Activated CD8-positive, alpha-beta T cell treated with anti-CD3 and anti-CD28 coated beads, Interleukin-2, amount 10 ng/mL, durations not matched to agents 7 days and 5 days (primary cell): ENCODE data around the gene DPH3. TPM values are rescaled to one million over a fixed set of nuclear protein-coding genes. Genes with fewer than 3 reads are reported as not detected.

ENCODE experiments used
- ATAC-seq: fragments of 150-1000 bp; cut with Tn5 transposase; one replicate; pipeline ENCODE4 v1.10.0; 2021; ENCODE audit warnings: moderate library complexity
- CTCF ChIA-PET: fragments of 350-600 bp; sonication (Branson Sonifier 250); formaldehyde crosslinking; loops from one replicate; lab custom pipeline; 2021; ENCODE audit warnings: antibody characterized with exemption; lab: Charles Lee
- POLR2A ChIA-PET: fragments of 350-600 bp; sonication (Branson Sonifier 250); formaldehyde crosslinking; loops from one replicate; lab custom pipeline; 2021; ENCODE audit warnings: antibody characterized with exemption; lab: Charles Lee
- DNase-seq: peaks from one replicate; pipeline ENCODE4 v3.0.0-alpha.2; 2020
- H3K27ac Mint-ChIP-seq: one replicate; pipeline ENCODE4 v1.8.0; 2021; ENCODE audit warnings: mild to moderate bottlenecking, mixed read lengths
- H3K27me3 Mint-ChIP-seq: one replicate; pipeline ENCODE4 v1.8.0; 2021; ENCODE audit warnings: low read depth, mixed read lengths
- H3K36me3 Mint-ChIP-seq: one replicate; pipeline ENCODE4 v1.8.0; 2021; ENCODE audit warnings: low read depth, mixed read lengths
- H3K4me1 Mint-ChIP-seq: one replicate; pipeline ENCODE4 v1.8.0; 2021; ENCODE audit warnings: low read depth, mixed read lengths
- H3K4me3 Mint-ChIP-seq: one replicate; pipeline ENCODE4 v1.8.0; 2021; ENCODE audit warnings: mild to moderate bottlenecking, mixed read lengths
- H3K9me3 Mint-ChIP-seq: one replicate; pipeline ENCODE4 v1.8.0; 2022; ENCODE audit warnings: mixed read lengths; ENCODE audit not compliant: insufficient read depth
- total RNA-seq, 2 experiments: library from RNA; stranded (reverse); gene quantifications; one replicate each; pipeline ENCODE4 v1.2.3, GENCODE V29; 2021

DPH3 gene
- total RNA-seq, 2 experiments from 2014 or later: 18.2 to 20.5 TPM

DNA sequence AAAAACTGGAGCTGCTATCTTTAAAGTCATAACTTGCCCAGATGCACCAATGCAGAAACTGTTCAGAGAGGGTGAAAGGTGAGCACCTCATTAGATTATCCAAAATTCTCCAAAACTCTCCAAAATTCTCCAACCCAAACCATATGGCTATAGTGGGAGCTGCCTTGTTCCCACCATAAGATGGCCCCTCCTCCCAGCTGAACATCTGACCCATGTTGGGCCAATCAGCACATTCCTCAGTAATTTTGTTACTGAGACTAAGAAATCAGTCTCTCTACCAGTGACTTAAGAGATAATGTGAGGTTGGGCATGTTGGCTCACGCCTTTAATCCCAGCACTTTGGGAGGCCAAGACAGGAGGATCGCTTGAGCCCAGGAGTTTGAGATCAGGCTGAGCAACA is 32.8 kb downstream of the DPH3 start:
- POLR2A ChIA-PET: no interaction called here
- CTCF ChIA-PET: no interaction called here
- no peak overlapping the region for H3K4me3 Mint-ChIP-seq
- H3K27ac Mint-ChIP-seq: no peak overlapping the region
- ATAC-seq (no peak), DNase-seq (no peak)
- no peaks in the 10 kb centered on the region for H3K36me3 Mint-ChIP-seq
- no peaks in the 10 kb centered on the region for H3K9me3 Mint-ChIP-seq
- no peaks in the 10 kb centered on the region for H3K4me1 Mint-ChIP-seq
- H3K27me3 Mint-ChIP-seq: peaks cover 12% of the 10 kb centered on the region

DNA sequence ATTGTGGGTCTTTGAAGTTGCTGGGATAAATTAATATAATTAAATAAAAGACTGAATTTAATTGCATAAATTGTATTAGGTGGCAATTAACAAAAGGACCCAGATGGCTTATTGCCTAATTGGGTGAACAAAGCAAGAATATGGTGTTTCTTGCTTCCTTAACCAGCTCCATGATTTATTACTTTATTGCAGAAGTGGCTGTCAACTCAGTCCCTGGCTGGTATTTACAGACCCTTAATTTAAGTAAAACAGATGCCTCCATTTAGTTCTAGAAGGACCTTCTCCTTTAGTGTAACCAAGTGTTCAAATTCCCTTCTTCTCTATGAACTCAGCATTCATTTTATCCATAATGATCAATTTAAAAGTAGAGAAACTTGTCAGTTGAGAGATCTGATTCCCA is 35.1 kb downstream of the DPH3 start:
- H3K36me3 Mint-ChIP-seq: no peaks in the 10 kb centered on the region
- ATAC-seq (no peak), DNase-seq (no peak)
- POLR2A ChIA-PET: no interaction called here
- no peaks in the 10 kb centered on the region for H3K4me1 Mint-ChIP-seq
- no peak overlapping the region for H3K27ac Mint-ChIP-seq
- no peaks in the 10 kb centered on the region for H3K9me3 Mint-ChIP-seq
- CTCF ChIA-PET: no interaction called here
- H3K27me3 Mint-ChIP-seq: peaks cover 12% of the 10 kb centered on the region
- no peak overlapping the region for H3K4me3 Mint-ChIP-seq

DNA sequence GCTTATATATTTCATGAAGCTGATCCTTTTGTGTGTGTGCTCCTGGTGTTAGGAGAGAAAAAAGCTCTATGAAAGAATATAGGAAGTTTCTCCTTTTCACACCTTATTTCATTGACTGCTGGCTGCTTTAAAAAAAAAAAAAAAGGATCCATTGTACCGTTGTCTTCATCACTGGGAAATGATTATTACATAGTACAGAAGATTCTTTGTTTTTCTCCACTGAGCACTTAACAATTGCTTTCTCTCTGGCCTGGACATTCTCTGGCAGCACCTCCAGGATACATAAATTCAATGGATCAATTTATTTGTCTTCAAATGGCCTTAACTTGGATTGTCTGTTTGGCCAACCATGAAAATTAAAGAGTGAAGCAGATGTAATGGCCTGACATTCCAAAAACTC is 37.2 kb downstream of the DPH3 start:
- H3K9me3 Mint-ChIP-seq: no peaks in the 10 kb centered on the region
- H3K27me3 Mint-ChIP-seq: peaks cover 12% of the 10 kb centered on the region
- POLR2A ChIA-PET: no interaction called here
- ATAC-seq (no peak), DNase-seq (no peak)
- no peak overlapping the region for H3K27ac Mint-ChIP-seq
- no peaks in the 10 kb centered on the region for H3K36me3 Mint-ChIP-seq
- CTCF ChIA-PET: interaction anchor here (1.2 kb wide), 1 partner anchor 20 kb away, joined by 3 read pairs; no protein-coding TSS in a partner anchor
- H3K4me1 Mint-ChIP-seq: peaks cover 2% of the 10 kb centered on the region
- H3K4me3 Mint-ChIP-seq: no peak overlapping the region

DNA sequence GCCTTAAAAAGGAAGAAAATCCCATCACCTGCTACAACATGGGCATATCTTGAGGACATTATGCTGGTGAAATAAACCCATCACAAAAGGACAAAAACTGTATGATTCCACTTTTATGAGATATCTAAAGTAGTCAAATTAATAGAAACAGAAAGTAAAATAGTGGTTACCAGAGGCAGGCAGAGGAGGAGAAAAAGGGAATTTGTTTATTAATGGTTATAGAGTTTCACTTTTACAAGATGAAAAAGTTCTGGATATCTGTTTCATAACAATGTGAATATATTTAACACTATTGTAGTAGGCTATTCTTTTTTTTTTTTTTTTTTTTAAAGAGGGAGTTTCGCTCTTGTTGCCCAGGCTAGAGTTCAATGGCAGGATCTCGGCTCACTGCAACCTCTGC is 40.4 kb downstream of the DPH3 start:
- no peak overlapping the region for H3K4me3 Mint-ChIP-seq
- ChIA-PET CTCF (no interaction called here), POLR2A (no interaction called here)
- peaks cover 6% of the 10 kb centered on the region for H3K27me3 Mint-ChIP-seq
- ATAC-seq (no peak), DNase-seq (no peak)
- no peak overlapping the region for H3K27ac Mint-ChIP-seq
- no peaks in the 10 kb centered on the region for H3K9me3 Mint-ChIP-seq
- peaks cover 2% of the 10 kb centered on the region for H3K4me1 Mint-ChIP-seq
- H3K36me3 Mint-ChIP-seq: no peaks in the 10 kb centered on the region

DNA sequence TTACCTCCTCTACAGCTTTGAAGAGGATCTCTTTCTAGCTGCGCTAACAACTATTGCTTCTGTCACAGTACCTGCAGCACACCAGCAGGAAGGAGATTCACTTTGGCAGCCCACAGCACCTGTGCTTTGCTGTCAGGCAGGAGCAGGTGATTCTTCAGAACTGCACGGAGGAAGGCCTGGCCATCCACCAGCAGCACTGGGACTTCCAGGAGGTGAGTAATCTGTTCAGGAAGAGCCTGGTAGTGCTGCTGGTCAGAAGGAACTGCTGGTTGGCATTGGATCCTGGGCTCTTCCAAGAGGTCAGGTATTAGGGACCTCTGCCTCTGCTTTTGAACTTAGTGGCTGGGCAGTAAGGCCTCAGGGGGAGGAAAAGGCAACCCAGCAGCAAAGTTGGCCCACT is 42.2 kb downstream of the DPH3 start:
- POLR2A ChIA-PET: no interaction called here

DNA sequence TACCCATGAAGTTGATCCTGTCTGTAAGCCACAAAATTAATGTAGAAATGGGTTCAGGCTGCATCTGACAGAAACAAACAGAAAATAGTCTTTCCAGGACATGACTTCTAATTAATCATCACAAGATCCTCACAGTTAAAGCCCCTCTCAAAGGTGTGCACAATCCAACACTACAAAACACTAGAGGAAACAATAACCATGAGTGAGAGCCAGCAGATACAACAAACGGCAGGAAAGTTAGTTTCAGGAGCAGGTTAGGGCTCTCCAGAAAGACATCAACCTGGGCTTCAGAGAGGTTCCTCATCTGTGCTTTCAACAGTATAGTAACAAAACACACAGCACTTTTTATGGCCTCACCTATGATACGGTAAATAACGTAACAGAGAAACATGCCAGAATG is 42.8 kb downstream of the DPH3 start:
- H3K4me1 Mint-ChIP-seq: peaks cover 2% of the 10 kb centered on the region
- DNase-seq (no peak), ATAC-seq (no peak)
- H3K4me3 Mint-ChIP-seq: no peak overlapping the region
- no peaks in the 10 kb centered on the region for H3K9me3 Mint-ChIP-seq
- H3K27me3 Mint-ChIP-seq: peaks cover 3% of the 10 kb centered on the region
- ChIA-PET CTCF (no interaction called here), POLR2A (no interaction called here)
- H3K27ac Mint-ChIP-seq: no peak overlapping the region
- no peaks in the 10 kb centered on the region for H3K36me3 Mint-ChIP-seq

More for the DNA sequence above, 42.2 kb downstream of the DPH3 start:
- Mint-ChIP-seq H3K4me1 (peaks cover 2% of the 10 kb centered on the region), H3K36me3 (no peaks in the 10 kb centered on the region), H3K9me3 (no peaks in the 10 kb centered on the region), H3K27me3 (peaks cover 3% of the 10 kb centered on the region), H3K27ac (no peak overlapping the region), H3K4me3 (no peak overlapping the region)
- no peak for ATAC-seq
- CTCF ChIA-PET: no interaction called here
- DNase-seq: no peak

DNA sequence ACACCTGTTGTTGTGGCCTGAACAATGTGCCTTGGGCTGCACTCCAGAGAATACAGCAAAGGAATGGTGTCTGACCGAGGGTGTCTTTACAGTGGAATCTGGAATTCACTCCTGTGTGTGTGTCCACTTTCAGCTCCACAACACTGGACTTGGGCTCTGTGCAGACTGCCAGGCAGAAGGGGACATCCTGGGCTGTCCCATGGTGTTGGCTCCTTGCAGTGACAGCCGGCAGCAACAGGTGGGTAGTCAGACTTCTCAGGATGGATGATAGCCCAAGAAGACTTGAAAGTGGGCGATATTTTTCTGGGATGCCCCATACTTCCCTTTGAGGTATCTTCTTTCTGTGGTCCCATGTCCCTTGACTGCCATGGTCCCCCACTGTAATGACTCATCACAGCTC is 45.0 kb downstream of the DPH3 start:
- Mint-ChIP-seq H3K9me3 (no peaks in the 10 kb centered on the region), H3K27ac (no peak overlapping the region), H3K4me3 (no peak overlapping the region), H3K4me1 (peaks cover 2% of the 10 kb centered on the region), H3K36me3 (no peaks in the 10 kb centered on the region), H3K27me3 (peaks cover 5% of the 10 kb centered on the region)
- no peak for DNase-seq
- ChIA-PET CTCF (no interaction called here), POLR2A (no interaction called here)
- no peak for ATAC-seq

DNA sequence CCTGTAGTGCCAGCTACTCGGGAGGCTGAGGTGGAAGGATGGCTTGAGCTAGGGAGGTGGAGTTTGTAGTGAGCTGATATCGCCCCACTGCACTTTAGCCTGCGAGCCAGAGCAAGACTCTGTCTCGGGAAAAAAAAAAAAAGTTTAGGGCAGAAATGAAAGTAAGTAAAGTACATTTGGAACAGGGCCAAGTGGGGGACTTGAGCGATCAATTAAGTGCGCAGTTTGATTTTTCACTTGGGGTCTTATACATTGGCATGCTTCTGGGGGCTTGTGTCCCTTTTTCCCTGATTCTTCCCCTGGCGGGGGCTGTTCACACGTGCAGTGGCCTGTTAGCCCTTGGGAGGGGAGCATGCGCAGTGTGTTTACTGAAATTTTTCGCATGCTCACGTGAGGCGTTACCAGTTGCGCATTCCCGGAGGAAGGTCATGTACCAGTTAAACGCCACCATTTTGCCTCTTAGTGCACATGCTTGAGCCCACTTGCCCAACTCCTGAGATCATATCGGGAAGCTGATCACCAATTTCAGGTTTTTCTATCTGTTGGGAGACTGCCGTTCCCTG is 48.3 kb downstream of the DPH3 start:
- Mint-ChIP-seq H3K27ac (no peak overlapping the region), H3K4me1 (no peaks in the 10 kb centered on the region), H3K9me3 (no peaks in the 10 kb centered on the region), H3K4me3 (no peak overlapping the region), H3K27me3 (peaks cover 5% of the 10 kb centered on the region), H3K36me3 (no peaks in the 10 kb centered on the region)
- ATAC-seq (no peak), DNase-seq (no peak)
- ChIA-PET CTCF (no interaction called here), POLR2A (no interaction called here)

DNA sequence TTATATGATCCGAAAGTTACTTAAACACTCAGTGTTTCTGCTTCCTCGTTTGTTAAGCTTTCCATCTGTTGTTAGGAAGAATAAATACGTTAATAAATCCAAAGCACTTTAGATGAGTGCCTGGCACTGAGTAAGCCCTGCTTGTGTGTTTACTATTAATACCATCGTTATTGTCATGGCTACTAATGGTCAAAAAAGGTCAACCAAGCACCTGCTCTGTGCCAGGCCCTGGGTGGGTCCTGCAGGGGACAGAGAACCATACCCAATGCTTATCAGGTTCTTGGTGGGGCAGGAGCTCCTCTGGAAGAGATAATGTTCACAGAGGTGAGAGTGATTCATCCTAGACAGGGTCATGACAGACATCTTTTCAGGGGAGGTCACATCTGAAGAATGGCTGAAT is 50.4 kb downstream of the DPH3 start:
- POLR2A ChIA-PET: no interaction called here

DNA sequence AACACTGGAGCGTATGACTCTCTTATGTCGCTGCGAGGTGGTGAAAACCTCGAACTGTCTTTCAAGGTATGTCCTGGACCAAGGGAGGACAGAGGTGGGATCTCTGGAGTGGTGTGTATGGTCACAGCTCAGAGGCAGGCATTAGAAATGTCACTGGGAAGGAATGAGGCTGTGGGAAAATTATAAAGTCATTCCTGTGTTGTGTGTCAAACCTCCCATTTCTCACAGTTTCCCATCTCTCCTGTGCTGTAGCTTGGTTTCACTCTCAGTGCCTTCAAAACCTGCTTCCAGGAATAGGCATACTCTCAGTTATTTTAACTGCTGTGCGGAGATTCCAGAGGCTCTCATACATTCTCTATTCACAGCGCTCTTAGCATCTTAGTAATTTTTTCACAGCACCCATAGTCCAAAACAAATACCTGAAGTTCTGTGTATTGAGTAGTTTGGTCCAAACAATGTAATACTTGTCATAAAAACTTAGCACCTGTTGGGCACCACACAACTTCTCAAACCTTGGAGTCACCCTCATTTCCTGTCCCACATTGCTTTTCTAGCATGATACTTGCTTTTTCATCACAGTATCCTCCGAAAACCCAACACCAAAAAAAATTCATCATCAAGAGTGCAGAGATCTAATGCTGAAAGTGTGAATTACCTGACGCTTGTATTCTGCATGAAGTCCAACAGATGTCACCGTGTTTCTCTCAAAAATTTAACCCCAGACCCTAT is 53.4 kb downstream of the DPH3 start:
- Mint-ChIP-seq H3K27ac (no peak overlapping the region), H3K27me3 (peaks cover 4% of the 10 kb centered on the region), H3K9me3 (no peaks in the 10 kb centered on the region), H3K4me1 (no peaks in the 10 kb centered on the region), H3K4me3 (no peak overlapping the region), H3K36me3 (no peaks in the 10 kb centered on the region)
- CTCF ChIA-PET: no interaction called here
- DNase-seq: no peak
- ATAC-seq: no peak
- POLR2A ChIA-PET: no interaction called here

More for the DNA sequence above, 50.4 kb downstream of the DPH3 start:
- no peak overlapping the region for H3K4me3 Mint-ChIP-seq
- CTCF ChIA-PET: interaction anchor here (0.8 kb wide), 1 partner anchor 165 kb away, joined by 3 read pairs; no protein-coding TSS in a partner anchor
- no peaks in the 10 kb centered on the region for H3K4me1 Mint-ChIP-seq
- no peaks in the 10 kb centered on the region for H3K36me3 Mint-ChIP-seq
- H3K27ac Mint-ChIP-seq: no peak overlapping the region
- DNase-seq: no peak
- peaks cover 7% of the 10 kb centered on the region for H3K27me3 Mint-ChIP-seq
- no peak for ATAC-seq
- H3K9me3 Mint-ChIP-seq: no peaks in the 10 kb centered on the region
